ENCODE results near the gene BLTP3A. TPM values are rescaled to one million over a fixed set of nuclear protein-coding genes. Genes with fewer than 3 reads are reported as not detected.
A peak's percentile ranks its signal among the peaks of the same experiment; 100 is the strongest.
"Not testable (repeated sequence)": the region's sequence is repeated elsewhere in the genome, so short reads cannot be mapped to it uniquely, and the experiment has no call there.

The BLTP3A gene
- total and polyA plus RNA-seq, 7 donors = 4.2 to 34.7 (median 16.5) TPM

GRCh38 chr6:34817446-34817845 is 25.6 kb downstream of the BLTP3A start:
- no peak overlapping the region for H3K4me3 ChIP-seq
- ATAC-seq = no peak
- WGBS, 3 donors = 83 to 95% (median 94%) methylated on average over 1 of the region's 1 CpG
- no peak for DNase-seq
- intact Hi-C loops (cut with DNase I) = no loop called here
- no peak overlapping the region for H3K27ac ChIP-seq
- H3K36me3 ChIP-seq (ENCODE audit: insufficient read depth in 1 of 2, low read depth in 1 of 2) = peaks cover 0 to 11% of the 10 kb centered on the region in 2 donors
- H3K9me3 ChIP-seq = no peaks in the 10 kb centered on the region
- peaks cover 30% of the 10 kb centered on the region for H3K4me1 ChIP-seq
- no peak for TF ChIP-seq CTCF (IDR thresholded peaks at IDR 0.05)
- no peaks in the 10 kb centered on the region for H3K27me3 ChIP-seq (ENCODE audit: insufficient read depth in 3 of 3, low read length in 2 of 3)

- intact Hi-C loops (cut with DNase I) = not testable (repeated sequence)
- 59 to 75% (median 71%) methylated on average over 1 to 2 of the region's 4 CpGs for WGBS, 3 donors
These were observed 27.1 kb downstream of the BLTP3A start for GRCh38 chr6:34818872-34819570.

GRCh38 chr6:34819571-34820480 is 27.9 kb downstream of the BLTP3A start:
- TF ChIP-seq CTCF (IDR thresholded peaks at IDR 0.05) = no peak
- H3K27ac ChIP-seq = peak overlapping the region; percentile 36
- 55 to 77% (median 62%) methylated on average over 3 of the region's 3 CpGs for WGBS, 3 donors
- intact Hi-C loops (cut with DNase I) = no loop called here
- H3K4me3 ChIP-seq = no peak overlapping the region
- H3K27me3 ChIP-seq (ENCODE audit: insufficient read depth in 3 of 3, low read length in 2 of 3) = no peaks in the 10 kb centered on the region
- no peaks in the 10 kb centered on the region for H3K9me3 ChIP-seq
- peaks cover 3 to 34% of the 10 kb centered on the region in 2 donors for H3K36me3 ChIP-seq (ENCODE audit: insufficient read depth in 1 of 2, low read depth in 1 of 2)
- no peak for DNase-seq
- no peak for ATAC-seq
- H3K4me1 ChIP-seq = peaks cover 20% of the 10 kb centered on the region

More at GRCh38 chr6:34818872-34819570, 27.1 kb downstream of the BLTP3A start:
- Histone ChIP-seq H3K36me3 (ENCODE audit: insufficient read depth in 1 of 2, low read depth in 1 of 2) (peaks cover 3 to 26% of the 10 kb centered on the region in 2 donors), H3K27ac (peak overlapping the region; percentile 36), H3K4me1 (peaks cover 20% of the 10 kb centered on the region)
- H3K9me3 ChIP-seq; ATAC-seq; DNase-seq; H3K4me3 ChIP-seq; H3K27me3 ChIP-seq (ENCODE audit: insufficient read depth in 3 of 3, low read length in 2 of 3): not testable (repeated sequence)

GRCh38 chr6:34829137-34829536 is 37.3 kb downstream of the BLTP3A start:
- Histone ChIP-seq H3K36me3 (ENCODE audit: insufficient read depth in 1 of 2, low read depth in 1 of 2) (peaks cover 0 to 81% of the 10 kb centered on the region in 2 donors), H3K27ac (no peak overlapping the region), H3K9me3 (no peaks in the 10 kb centered on the region), H3K4me1 (no peaks in the 10 kb centered on the region), H3K4me3 (no peak overlapping the region), H3K27me3 (ENCODE audit: insufficient read depth in 3 of 3, low read length in 2 of 3) (no peaks in the 10 kb centered on the region)
- ATAC-seq (no peak), DNase-seq (no peak)
- 91 to 98% (median 92%) methylated on average over 2 of the region's 2 CpGs for WGBS, 3 donors
- intact Hi-C loops (cut with DNase I) = no loop called here
- TF ChIP-seq CTCF (IDR thresholded peaks at IDR 0.05) = no peak

- TF ChIP-seq CTCF (IDR thresholded peaks at IDR 0.05) = no peak
- ATAC-seq = no peak
- H3K36me3 ChIP-seq (ENCODE audit: insufficient read depth in 1 of 2, low read depth in 1 of 2) = peaks cover 2 to 79% of the 10 kb centered on the region in 2 donors
These were observed 41.1 kb downstream of the BLTP3A start for GRCh38 chr6:34832942-34833341.

More at GRCh38 chr6:34832942-34833341, 41.1 kb downstream of the BLTP3A start:
- no peak overlapping the region for H3K27ac ChIP-seq
- H3K4me1 ChIP-seq = peaks cover 10% of the 10 kb centered on the region
- H3K4me3 ChIP-seq = no peak overlapping the region
- H3K9me3 ChIP-seq = no peaks in the 10 kb centered on the region
- no peaks in the 10 kb centered on the region for H3K27me3 ChIP-seq (ENCODE audit: insufficient read depth in 3 of 3, low read length in 2 of 3)
- intact Hi-C loops (cut with DNase I) = no loop called here
- WGBS, 3 donors = 95 to 98% (median 96%) methylated on average over 1 of the region's 1 CpG
- no peak for DNase-seq

All from psoas muscle (tissue), 8 donors.